GM18861 (cell line): ENCODE measurements around the gene WDR43.

Experiments used
- ATAC-seq: cut with Tn5 transposase; IDR thresholded peaks from one replicate; pipeline ENCODE4 v1.9.1; 2021; ENCODE audit not compliant: unreplicated experiment

Gene WDR43

GRCh38 chr2:28894470-28895188, at the start of gene WDR43:
Gene WDR43, plus strand, starts transcription at chr2:28894667. Its CDS starts 32 bp downstream, at chr2:28894699.
- peak; percentile 85 for ATAC-seq

- no peak for ATAC-seq
Observed at GRCh38 chr2:28855193-28855592, 39.3 kb upstream of the WDR43 start.

- no peak for ATAC-seq
Observed at GRCh38 chr2:28855977-28856376, 38.5 kb upstream of the WDR43 start.

- ATAC-seq, result no peak
Observed at GRCh38 chr2:28868611-28869010, 25.9 kb upstream of the WDR43 start.

- peak; percentile 14 for ATAC-seq
Observed at GRCh38 chr2:28869494-28870145, 24.8 kb upstream of the WDR43 start.

- ATAC-seq, result peak; percentile 84
Observed at GRCh38 chr2:28870146-28870891, 24.1 kb upstream of the WDR43 start, which contains the start of gene TRMT61B. Gene TRMT61B, minus strand, starts transcription at chr2:28870309. Its CDS starts 32 bp downstream, at chr2:28870277.

GRCh38 chr2:28871620-28872019, 22.8 kb upstream of the WDR43 start:
- no peak for ATAC-seq

GRCh38 chr2:28880193-28880592, 14.3 kb upstream of the WDR43 start:
- ATAC-seq, result no peak

GRCh38 chr2:28893488-28893887, 979 bp upstream of the WDR43 start:
- ATAC-seq, result no peak

- no peak for ATAC-seq
Observed at GRCh38 chr2:28895189-28895893, 874 bp downstream of the WDR43 start.

- no peak for ATAC-seq
Observed at GRCh38 chr2:28896906-28897305, 2.4 kb downstream of the WDR43 start.

- no peak for ATAC-seq
Observed at GRCh38 chr2:28898048-28898447, 3.6 kb downstream of the WDR43 start.

GRCh38 chr2:28901202-28901601, 6.7 kb downstream of the WDR43 start:
- no peak for ATAC-seq

- no peak for ATAC-seq
Observed at GRCh38 chr2:28901841-28902240, 7.4 kb downstream of the WDR43 start.

GRCh38 chr2:28902584-28902983, 8.1 kb downstream of the WDR43 start:
- no peak for ATAC-seq

- ATAC-seq, result no peak
Observed at GRCh38 chr2:28904295-28904694, 9.8 kb downstream of the WDR43 start.

GRCh38 chr2:28904802-28905457, 10.5 kb downstream of the WDR43 start:
- ATAC-seq, result no peak

GRCh38 chr2:28905533-28905932, 11.1 kb downstream of the WDR43 start:
- ATAC-seq, result no peak

GRCh38 chr2:28906376-28906775, 11.9 kb downstream of the WDR43 start:
- no peak for ATAC-seq

- ATAC-seq, result no peak
Observed at GRCh38 chr2:28906821-28907220, 12.4 kb downstream of the WDR43 start.

- ATAC-seq, result no peak
Observed at GRCh38 chr2:28908172-28908571, 13.7 kb downstream of the WDR43 start.
